ENCODE data around the gene CCNJL.

CCNJL gene

GRCh38 chr5:160310552-160311295, 1.6 kb downstream of the CCNJL start:
- CTCF ChIA-PET: interaction anchor here (0.5 to 0.7 kb wide), 4 partner anchors 12 to 1080 kb away, joined by 3 read pairs; no protein-coding TSS in a partner anchor
- TF ChIP-seq CTCF (conservative IDR thresholded peaks at IDR 0.05; ENCODE audit: low read depth): no peak
- POLR2A ChIA-PET (ENCODE audit: low non-redundant PET): no interaction called here
- H3K27ac ChIP-seq: no peak overlapping the region
- no peak for DNase-seq (ENCODE audit: low spot score)

GRCh38 chr5:160310140-160310539, 2.2 kb downstream of the CCNJL start:
- POLR2A ChIA-PET (ENCODE audit: low non-redundant PET): no interaction called here
- DNase-seq (ENCODE audit: low spot score): no peak
- no peak for TF ChIP-seq CTCF (conservative IDR thresholded peaks at IDR 0.05; ENCODE audit: low read depth)
- CTCF ChIA-PET: no interaction called here
- no peak overlapping the region for H3K27ac ChIP-seq

- H3K27ac ChIP-seq: no peak overlapping the region
- POLR2A ChIA-PET (ENCODE audit: low non-redundant PET): no interaction called here
- no peak for TF ChIP-seq CTCF (conservative IDR thresholded peaks at IDR 0.05; ENCODE audit: low read depth)
- no peak for DNase-seq (ENCODE audit: low spot score)
- CTCF ChIA-PET: interaction anchor here (0.7 to 1.1 kb wide), 2 partner anchors 39 to 84 kb away, joined by 3 read pairs; no protein-coding TSS in a partner anchor
These were observed 5.7 kb downstream of the CCNJL start for GRCh38 chr5:160306696-160307095.

- ChIA-PET POLR2A (ENCODE audit: low non-redundant PET) (no interaction called here), CTCF (interaction anchor here (0.6 kb wide), 1 partner anchor 232 kb away, joined by 3 read pairs; no protein-coding TSS in a partner anchor)
- no peak for TF ChIP-seq CTCF (conservative IDR thresholded peaks at IDR 0.05; ENCODE audit: low read depth)
- no peak for DNase-seq (ENCODE audit: low spot score)
- no peak overlapping the region for H3K27ac ChIP-seq
These were observed 7.0 kb downstream of the CCNJL start for GRCh38 chr5:160305319-160305718.

- CTCF ChIA-PET: no interaction called here
- H3K27ac ChIP-seq: no peak overlapping the region
- DNase-seq (ENCODE audit: low spot score): no peak
- POLR2A ChIA-PET (ENCODE audit: low non-redundant PET): no interaction called here
- no peak for TF ChIP-seq CTCF (conservative IDR thresholded peaks at IDR 0.05; ENCODE audit: low read depth)
These were observed 8.7 kb downstream of the CCNJL start for GRCh38 chr5:160303690-160304089.

- H3K27ac ChIP-seq: no peak overlapping the region
- POLR2A ChIA-PET (ENCODE audit: low non-redundant PET): no interaction called here
- no peak for TF ChIP-seq CTCF (conservative IDR thresholded peaks at IDR 0.05; ENCODE audit: low read depth)
- CTCF ChIA-PET: interaction anchor here (0.6 kb wide), 1 partner anchor 13 kb away, joined by 3 read pairs; no protein-coding TSS in a partner anchor
- DNase-seq (ENCODE audit: low spot score): no peak
These were observed 14.2 kb downstream of the CCNJL start for GRCh38 chr5:160298189-160298588.
